Measurements from ENCODE around the gene TRAPPC8. TPM values are rescaled to one million over a fixed set of nuclear protein-coding genes. Genes with fewer than 3 reads are reported as not detected.
"Not testable (repeated sequence)": the region's sequence is repeated elsewhere in the genome, so short reads cannot be mapped to it uniquely, and the experiment has no call there.

The TRAPPC8 gene
- total and polyA plus RNA-seq, 12 donors: 13.6 to 39.1 (median 31.5) TPM

DNA sequence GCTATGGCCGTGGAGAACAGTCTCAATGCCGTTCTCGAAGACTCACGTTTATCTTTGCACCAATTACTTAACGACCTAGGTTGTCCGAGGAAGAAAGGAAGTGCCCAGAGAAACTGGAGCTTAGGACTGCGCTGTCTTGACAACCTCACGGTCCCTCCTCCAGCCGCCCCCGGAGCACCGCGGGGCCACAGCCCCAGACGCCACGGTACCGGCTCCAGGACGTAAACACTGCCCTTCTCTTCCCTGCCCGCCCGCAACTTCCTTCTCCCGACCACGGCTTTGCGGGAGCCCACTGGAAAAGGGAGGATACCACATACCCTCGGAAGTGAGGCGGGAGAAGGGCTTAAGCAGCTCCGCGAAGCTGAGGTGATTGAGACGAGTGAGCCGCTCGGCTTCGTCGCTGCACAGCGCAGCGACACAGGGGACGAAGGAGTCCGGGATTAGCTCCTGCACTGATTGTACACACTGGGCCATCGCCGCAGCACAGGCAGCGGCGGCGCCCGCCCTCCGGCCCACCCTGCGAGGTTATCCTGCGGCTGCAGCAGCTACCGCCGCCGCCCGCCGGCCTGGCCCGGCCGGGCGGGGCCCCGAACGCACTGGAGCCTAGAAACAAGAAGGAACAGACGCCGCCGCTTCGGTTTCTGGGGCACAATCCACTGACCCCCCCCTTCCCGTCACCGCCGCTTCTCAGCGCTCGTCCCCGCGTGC is 483 bp downstream of the TRAPPC8 start:
- Histone ChIP-seq H3K4me3 (peak overlapping the region; percentile 68 to 93 (median 87)), H3K27me3 (no peaks in the 10 kb centered on the region), H3K36me3 (no peaks in the 10 kb centered on the region), H3K4me1 (peaks cover 2 to 50% (median 42%) of the 10 kb centered on the region in 9 donors), H3K9me3 (no peaks in the 10 kb centered on the region), H3K27ac (peak overlapping the region; percentile 76 to 97 (median 93))
- TF ChIP-seq, protein P1, sequence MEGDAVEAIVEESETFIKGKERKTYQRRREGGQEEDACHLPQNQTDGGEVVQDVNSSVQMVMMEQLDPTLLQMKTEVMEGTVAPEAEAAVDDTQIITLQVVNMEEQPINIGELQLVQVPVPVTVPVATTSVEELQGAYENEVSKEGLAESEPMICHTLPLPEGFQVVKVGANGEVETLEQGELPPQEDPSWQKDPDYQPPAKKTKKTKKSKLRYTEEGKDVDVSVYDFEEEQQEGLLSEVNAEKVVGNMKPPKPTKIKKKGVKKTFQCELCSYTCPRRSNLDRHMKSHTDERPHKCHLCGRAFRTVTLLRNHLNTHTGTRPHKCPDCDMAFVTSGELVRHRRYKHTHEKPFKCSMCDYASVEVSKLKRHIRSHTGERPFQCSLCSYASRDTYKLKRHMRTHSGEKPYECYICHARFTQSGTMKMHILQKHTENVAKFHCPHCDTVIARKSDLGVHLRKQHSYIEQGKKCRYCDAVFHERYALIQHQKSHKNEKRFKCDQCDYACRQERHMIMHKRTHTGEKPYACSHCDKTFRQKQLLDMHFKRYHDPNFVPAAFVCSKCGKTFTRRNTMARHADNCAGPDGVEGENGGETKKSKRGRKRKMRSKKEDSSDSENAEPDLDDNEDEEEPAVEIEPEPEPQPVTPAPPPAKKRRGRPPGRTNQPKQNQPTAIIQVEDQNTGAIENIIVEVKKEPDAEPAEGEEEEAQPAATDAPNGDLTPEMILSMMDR (IDR thresholded peaks at IDR 0.05): no peak
- WGBS, 2 donors: 0 to 1% methylated on average over 56 to 64 of the region's 64 CpGs
- DNase-seq: peak; percentile 9 to 25
- intact Hi-C loops (cut with DNase I): loop anchor here in 7 of 10 donors (2.0 to 10.0 kb wide), 4 partner anchors 142 to 152 kb away; partner anchors contain the start of gene RNF138 (in 3 of the 7)
- ATAC-seq: peak; percentile 40 to 83 (median 58)

DNA sequence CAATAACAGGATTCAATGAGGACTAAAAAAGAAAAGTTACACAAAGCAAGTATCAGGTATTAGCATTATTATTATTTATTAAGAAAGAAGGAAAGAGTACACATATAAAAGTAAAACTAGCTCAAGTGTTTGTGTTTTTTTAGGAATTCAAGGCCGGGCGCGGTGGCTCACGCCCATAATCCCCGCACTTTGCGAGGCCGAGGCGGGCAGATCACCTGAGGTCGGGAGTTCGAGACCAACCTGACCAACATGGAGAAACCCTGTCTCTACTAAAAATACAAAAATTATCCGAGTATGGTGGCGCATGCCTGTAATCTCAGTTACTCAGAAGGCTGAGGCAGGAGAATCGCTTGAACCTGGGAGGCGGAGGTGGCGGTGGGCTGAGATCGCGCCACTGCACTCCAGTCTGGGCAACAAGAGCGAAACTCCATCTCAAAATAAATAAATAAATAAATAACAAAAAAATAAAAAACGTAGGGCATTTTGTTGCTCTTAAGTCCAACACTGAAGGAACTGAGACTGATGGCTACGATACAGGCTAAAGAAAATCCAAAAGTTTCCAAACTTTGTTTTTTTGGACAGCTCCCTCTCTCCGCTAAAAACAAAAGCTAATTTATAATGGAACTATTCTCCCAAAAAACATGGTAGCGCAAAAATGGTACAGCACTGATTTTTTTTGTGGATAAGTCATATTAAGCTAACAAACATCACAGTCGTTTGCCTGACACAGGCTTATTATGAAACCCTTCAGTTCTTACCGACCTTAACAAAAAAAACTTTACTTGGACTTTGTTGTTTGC is 1.7 kb downstream of the TRAPPC8 start:
- ATAC-seq: no peak
- Histone ChIP-seq H3K36me3 (peaks cover 0 to 7% (median 0%) of the 10 kb centered on the region in 9 donors), H3K27ac (peak overlapping the region in 4 of 10 donors; percentile 93 to 97 (median 94)), H3K4me3 (peak overlapping the region in 8 of 10 donors; percentile 68 to 93 (median 90)), H3K4me1 (peaks cover 2 to 50% (median 42%) of the 10 kb centered on the region in 9 donors), H3K9me3 (no peaks in the 10 kb centered on the region), H3K27me3 (no peaks in the 10 kb centered on the region)
- DNase-seq: no peak
- intact Hi-C loops (cut with DNase I): loop anchor here in 5 of 10 donors (5.0 to 10.0 kb wide), 3 partner anchors 144 to 154 kb away; partner anchors contain the start of gene RNF138 (in 3 of the 5)
- TF ChIP-seq, protein P1 (IDR thresholded peaks at IDR 0.05): no peak
- WGBS, 2 donors: 88 to 89% methylated on average over 24 of the region's 24 CpGs

DNA sequence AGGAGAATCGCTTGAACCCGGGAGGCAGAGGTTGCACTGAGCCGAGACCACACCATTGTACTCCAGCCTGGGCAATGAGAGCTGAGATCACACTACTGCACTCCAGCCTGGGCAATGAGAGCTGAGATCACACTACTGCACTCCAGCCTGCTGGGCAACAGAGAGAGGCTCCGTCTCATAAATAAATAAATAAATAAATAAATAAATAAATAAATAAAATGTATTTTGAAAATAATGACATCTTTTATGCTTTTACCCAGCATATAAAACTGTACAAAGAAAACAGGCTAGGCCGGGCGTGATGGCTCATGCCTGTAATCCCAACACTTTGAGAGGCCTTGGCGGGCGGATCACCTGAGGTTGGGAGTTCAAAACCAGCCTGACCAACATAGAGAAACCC is 8.2 kb downstream of the TRAPPC8 start:
- peaks cover 0 to 37% (median 20%) of the 10 kb centered on the region in 9 donors for H3K4me1 ChIP-seq
- H3K4me3 ChIP-seq; ATAC-seq; H3K27me3 ChIP-seq; DNase-seq; intact Hi-C loops (cut with DNase I); H3K9me3 ChIP-seq; H3K27ac ChIP-seq: not testable (repeated sequence)
- 93 to 97% methylated on average over 8 of the region's 8 CpGs for WGBS, 2 donors
- H3K36me3 ChIP-seq: peaks cover 0 to 43% (median 2%) of the 10 kb centered on the region in 9 donors

GRCh38 chr18:31931886-31932240 is 11.1 kb downstream of the TRAPPC8 start:
- Histone ChIP-seq H3K27ac (no peak overlapping the region), H3K36me3 (peaks cover 0 to 68% (median 12%) of the 10 kb centered on the region in 9 donors), H3K4me1 (peaks cover 0 to 22% (median 8%) of the 10 kb centered on the region in 9 donors), H3K9me3 (no peaks in the 10 kb centered on the region), H3K27me3 (no peaks in the 10 kb centered on the region), H3K4me3 (no peak overlapping the region)
- 82 to 84% methylated on average over 6 of the region's 6 CpGs for WGBS, 2 donors
- no peak for DNase-seq
- ATAC-seq: no peak
- TF ChIP-seq, protein P1 (IDR thresholded peaks at IDR 0.05): no peak
- intact Hi-C loops (cut with DNase I): no loop called here

Data from heart right ventricle (tissue), 16 donors.